H1 (cell line): Measurements from ENCODE around the gene CRY1. TPM values are rescaled to one million over a fixed set of nuclear protein-coding genes. Genes with fewer than 3 reads are reported as not detected.

Experiments used
- CTCF ChIA-PET: fragments of 300-600 bp; sonication (Branson Sonifier 250); formaldehyde crosslinking; loops from one replicate; lab custom pipeline; 2021; ENCODE audit not compliant: partially characterized antibody; lab: Charles Lee
- POLR2A ChIA-PET: fragments of 300-600 bp; sonication (Branson Sonifier 250); formaldehyde crosslinking; loops from one replicate; lab custom pipeline; 2021; ENCODE audit warnings: inconsistent platforms; ENCODE audit not compliant: partially characterized antibody; lab: Charles Lee
- DNase-seq, 2 experiments: peaks; one replicate each; pipeline versions ENCODE4 v3.0.0 to v3.0.0-alpha.2; 2010 to 2022; ENCODE audit warnings: low spot score in 2 of 2, low read depth in 1 of 2, mixed read lengths in 1 of 2
- FAIRE-seq: peaks from 2 replicates; lab custom pipeline; 2011; peaks lifted over from hg19 to GRCh38; lab: Jason Lieb, UNC
- H2AFZ ChIP-seq: 2 replicates; pipeline ENCODE4 v1.8.1; 2012; ENCODE audit warnings: low read length, inconsistent platforms
- H2AK5ac ChIP-seq: 2 replicates; pipeline ENCODE4 v1.6.1; 2013; ENCODE audit warnings: low read depth, low read length
- H2BK120ac ChIP-seq: replicated peaks from 2 replicates; pipeline ENCODE3; 2013; ENCODE audit warnings: low read depth, low read length, inconsistent platforms
- H2BK12ac ChIP-seq: 2 replicates; pipeline ENCODE4 v1.6.1; 2013; ENCODE audit warnings: low read depth, low read length
- H2BK15ac ChIP-seq: 2 replicates; pipeline ENCODE4 v1.6.1; 2013; ENCODE audit warnings: low read length
- H2BK20ac ChIP-seq: 2 replicates; pipeline ENCODE4 v1.6.1; 2013; ENCODE audit warnings: low read length
- H2BK5ac ChIP-seq: 2 replicates; pipeline ENCODE4 v1.6.1; 2013; ENCODE audit warnings: low read depth, low read length
- H3K14ac ChIP-seq: 2 replicates; pipeline ENCODE4 v1.6.1; 2013; ENCODE audit warnings: inconsistent platforms; ENCODE audit not compliant: insufficient read length
- H3K18ac ChIP-seq: 2 replicates; pipeline ENCODE4 v1.6.1; 2013; ENCODE audit warnings: low read length; ENCODE audit errors: extremely low read depth
- H3K23ac ChIP-seq: 2 replicates; pipeline ENCODE4 v1.6.1; 2013; ENCODE audit warnings: inconsistent platforms; ENCODE audit not compliant: insufficient read length
- H3K23me2 ChIP-seq: 2 replicates; pipeline ENCODE4 v1.6.1; 2013; ENCODE audit warnings: low read depth, low read length
- H3K27ac ChIP-seq: 2 replicates; pipeline ENCODE4 v1.6.1; 2011; ENCODE audit warnings: low read depth, low read length, inconsistent platforms
- H3K27me3 ChIP-seq, 4 experiments: replicated peaks in 1 of 4; 1 replicate in 1 of 4; 2 replicates in 3 of 4; pipeline versions ENCODE4 v1.6.1 to v1.8.1; 2011 to 2013; ENCODE audit warnings: low read length in 3 of 4, mild to moderate bottlenecking in 3 of 4, inconsistent platforms in 2 of 4, mixed read lengths in 2 of 4, moderate library complexity in 1 of 4; ENCODE audit not compliant: control insufficient read depth in 3 of 4, insufficient read depth in 3 of 4; ENCODE audit errors: extremely low read depth in 1 of 4
- H3K36me3 ChIP-seq, 4 experiments: 2 replicates each; pipeline versions ENCODE4 v1.6.1 to v1.8.1; 2011 to 2013; ENCODE audit warnings: mild to moderate bottlenecking in 4 of 4, low read length in 3 of 4, moderate library complexity in 2 of 4, control low read depth in 1 of 4, inconsistent platforms in 1 of 4; ENCODE audit not compliant: insufficient read depth in 4 of 4, control insufficient read depth in 2 of 4
- H3K4ac ChIP-seq: replicated peaks from 2 replicates; pipeline ENCODE3; 2013; ENCODE audit warnings: low read length, low read depth, mixed read lengths, inconsistent platforms; ENCODE audit not compliant: insufficient read length
- H3K4me1 ChIP-seq, 4 experiments: replicated peaks in 1 of 4; 1 replicate in 1 of 4; 2 replicates in 3 of 4; pipeline versions ENCODE4 v1.6.1 to v1.8.1; 2011 to 2013; ENCODE audit warnings: low read length in 3 of 4, inconsistent platforms in 2 of 4, mixed read lengths in 1 of 4; ENCODE audit not compliant: insufficient read depth in 4 of 4, control insufficient read depth in 3 of 4
- H3K4me2 ChIP-seq, 2 experiments: 2 replicates each; pipeline versions ENCODE4 v1.6.1 to v1.8.1; 2011 to 2013; ENCODE audit warnings: low read depth in 2 of 2, low read length in 2 of 2, control low read depth in 1 of 2, inconsistent platforms in 1 of 2, mild to moderate bottlenecking in 1 of 2; ENCODE audit not compliant: insufficient read depth in 1 of 2
- H3K4me3 ChIP-seq, 4 experiments: fragments of 200-600, 300-600 bp in 1 of 4; sonication (generic), shearing (Covaris generic), sonication (Bioruptor Twin) in 1 of 4; 2 replicates each; pipeline versions ENCODE4 v1.5.1 to v1.8.1; 2011 to 2016; ENCODE audit warnings: low read length in 4 of 4, low read depth in 3 of 4, control low read depth in 2 of 4, inconsistent platforms in 2 of 4, mild to moderate bottlenecking in 2 of 4, mixed read lengths in 1 of 4, moderate library complexity in 1 of 4; ENCODE audit not compliant: insufficient read depth in 2 of 4; ENCODE audit errors: extremely low read depth in 1 of 4
- H3K56ac ChIP-seq: replicated peaks from 2 replicates; pipeline ENCODE3; 2013; ENCODE audit warnings: low read depth, mild to moderate bottlenecking, mixed read lengths, low read length, inconsistent platforms; ENCODE audit not compliant: insufficient read length
- H3K79me1 ChIP-seq: 2 replicates; pipeline ENCODE4 v1.6.1; 2013; ENCODE audit warnings: low read depth, low read length, control low read depth
- H3K79me2 ChIP-seq, 2 experiments: 2 replicates each; pipeline versions ENCODE4 v1.6.1 to v1.8.1; 2012 to 2013; ENCODE audit warnings: low read length in 2 of 2, mild to moderate bottlenecking in 2 of 2, inconsistent platforms in 1 of 2; ENCODE audit not compliant: insufficient read depth in 2 of 2, control insufficient read depth in 1 of 2
- H3K9ac ChIP-seq, 4 experiments: replicated peaks in 1 of 4; 1 replicate in 1 of 4; 2 replicates in 3 of 4; pipeline versions ENCODE4 v1.6.1 to v1.8.1; 2011 to 2013; ENCODE audit warnings: low read depth in 3 of 4, low read length in 3 of 4, control low read depth in 2 of 4, mild to moderate bottlenecking in 2 of 4, moderate library complexity in 2 of 4, inconsistent platforms in 1 of 4; ENCODE audit errors: extremely low read depth in 1 of 4
- H3K9me3 ChIP-seq, 2 experiments: 2 replicates each; pipeline versions ENCODE4 v1.6.1 to v1.8.1; 2012 to 2013; ENCODE audit warnings: mild to moderate bottlenecking in 2 of 2, moderate library complexity in 2 of 2, control low read depth in 1 of 2, inconsistent platforms in 1 of 2, low read depth in 1 of 2, low read length in 1 of 2, mixed read lengths in 1 of 2; ENCODE audit not compliant: insufficient read depth in 2 of 2
- H4K20me1 ChIP-seq, 2 experiments: replicated peaks in 1 of 2; 2 replicates each; pipeline versions ENCODE3 to v1.8.1; 2011 to 2013; ENCODE audit warnings: inconsistent platforms in 2 of 2, low read length in 2 of 2, mild to moderate bottlenecking in 1 of 2; ENCODE audit not compliant: insufficient read depth in 2 of 2, control insufficient read depth in 1 of 2
- H4K5ac ChIP-seq: 2 replicates; pipeline ENCODE4 v1.6.1; 2013; ENCODE audit warnings: low read length, low read depth, mixed read lengths, inconsistent platforms; ENCODE audit not compliant: insufficient read length
- H4K8ac ChIP-seq: 2 replicates; pipeline ENCODE4 v1.8.0; 2013; ENCODE audit warnings: mild to moderate bottlenecking, moderate library complexity, low read length, inconsistent platforms; ENCODE audit not compliant: insufficient read depth; ENCODE audit errors: extremely low read depth
- H4K91ac ChIP-seq: replicated peaks from 2 replicates; pipeline ENCODE3; 2013; ENCODE audit warnings: low read length, mixed read lengths, inconsistent platforms; ENCODE audit not compliant: insufficient read length
- JUND ChIP-seq: IDR thresholded peaks from 2 replicates; pipeline ENCODE4 v1.6.1; 2011; ENCODE audit warnings: mild to moderate bottlenecking, improper control_type of control experiment, low read length
- KDM1A ChIP-seq: fragments of 200-600, 300-600 bp; sonication (generic); IDR thresholded peaks from 2 replicates; pipeline ENCODE4 v1.7.1; 2016; ENCODE audit warnings: mild to moderate bottlenecking, low read length, borderline replicate concordance
- KDM5A ChIP-seq: fragments of 200-600 bp; IDR thresholded peaks from 2 replicates; pipeline ENCODE4 v1.7.1; 2012; ENCODE audit warnings: mild to moderate bottlenecking, low read length, inconsistent platforms, mixed read lengths
- NRF1 ChIP-seq: IDR thresholded peaks from 2 replicates; pipeline ENCODE4 v1.6.1; 2011; ENCODE audit warnings: mild to moderate bottlenecking, low read depth, low read length, improper control_type of control experiment
- POLR2A ChIP-seq, 2 experiments: IDR thresholded peaks; 1 replicate in 1 of 2; 2 replicates in 1 of 2; pipeline ENCODE4 v1.6.1; 2011; ENCODE audit warnings: low read depth in 2 of 2, low read length in 2 of 2, mild to moderate bottlenecking in 2 of 2; ENCODE audit errors: control extremely low read depth in 1 of 2
- RFX5 ChIP-seq: IDR thresholded peaks from 2 replicates; pipeline ENCODE4 v1.6.1; 2011; ENCODE audit warnings: low read depth, low read length, improper control_type of control experiment, borderline replicate concordance
- SAP30 ChIP-seq: fragments of 300-600 bp; sonication (generic); IDR thresholded peaks from 2 replicates; pipeline ENCODE4 v1.7.1; 2012; ENCODE audit warnings: low read length, moderate library complexity, mild to moderate bottlenecking, inconsistent platforms; ENCODE audit not compliant: insufficient read depth, insufficient replicate concordance
- SIRT6 ChIP-seq: IDR thresholded peaks from one replicate; pipeline ENCODE4 v1.7.1; 2012; ENCODE audit warnings: low read length, inconsistent platforms
- SP1 ChIP-seq: IDR thresholded peaks from 2 replicates; pipeline ENCODE4 v1.6.1; 2011; ENCODE audit warnings: low read depth, low read length
- WGBS, 2 experiments: shearing (Covaris generic) in 1 of 2; methylation state at CpG; one replicate each; pipeline versions ENCODE4 v1.1.6 to v1.1.7; 2013 to 2015; ENCODE audit warnings: low lambda C conversion rate in 2 of 2, mixed read lengths in 2 of 2, inconsistent platforms in 1 of 2, low coverage in 1 of 2, missing lambda C conversion rate in 1 of 2; ENCODE audit not compliant: insufficient replicate concordance in 2 of 2, insufficient coverage in 1 of 2, insufficient read length in 1 of 2; ENCODE audit errors: extremely low coverage in 1 of 2, missing lambda C conversion rate in 1 of 2; 5-methylcytosine and 5-hydroxymethylcytosine counted together
- polyA plus RNA-seq, 7 experiments: library from polyadenylated mRNA; depleted of rRNA in 3 of 7; stranded (reverse) in 5 of 7; unstranded in 2 of 7; fragments of >200 nt in 5 of 7; fragments of 200-250 nt in 2 of 7; gene quantifications; 1 replicate in 5 of 7; 2 replicates in 1 of 7; 4 replicates in 1 of 7; pipeline versions ENCODE4 v1.2.1 to v1.2.3, GENCODE V29; 2011 to 2013; ENCODE audit warnings: missing spikeins in 2 of 7, mixed read lengths in 2 of 7
- total RNA-seq: library from RNA; stranded (reverse); fragmentation: NEBNext Ultra II Directional; extraction: Animal tissue kit (Norgen Biotek cat#: 25700); gene quantifications from 2 replicates; pipeline ENCODE4 v1.2.1, GENCODE V29; 2021
- TF ChIP-seq, protein P1 (sequence below): IDR thresholded peaks from 2 replicates; pipeline ENCODE4 v1.6.1; 2011; ENCODE audit warnings: low read length, improper control_type of control experiment

The CRY1 gene
- total and polyA plus RNA-seq, 2 of the 8 experiments (the other 6 are each of a cell fraction or from before 2014, with no cell fraction given), result 13.6 to 25.1 TPM

DNA sequence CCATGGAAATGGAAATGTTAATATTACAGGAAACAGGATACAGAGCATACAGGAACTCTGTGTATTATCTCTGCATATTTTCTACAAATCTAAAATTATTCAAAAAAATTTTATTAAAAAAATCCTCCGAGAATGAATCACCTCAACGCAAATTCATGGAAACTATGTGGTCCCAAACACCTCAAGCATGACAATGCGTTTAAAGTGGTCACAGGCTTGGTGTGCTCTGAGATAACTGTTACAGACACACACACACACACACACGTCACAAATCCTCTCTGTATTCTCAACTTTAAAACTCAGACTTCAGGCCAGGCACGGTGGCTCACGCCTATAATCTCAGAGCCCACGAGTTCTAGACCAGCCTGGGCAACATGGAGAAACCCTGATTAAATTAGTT lies 61.1 kb downstream of the CRY1 start:
- Histone ChIP-seq H4K5ac (no peak overlapping the region), H3K56ac (no peak overlapping the region), H3K18ac (no peak overlapping the region), H2BK5ac (no peak overlapping the region), H2AK5ac (no peak overlapping the region), H3K27me3 (no peaks in the 10 kb centered on the region), H3K23me2 (no peaks in the 10 kb centered on the region; the same call in 1 of the 2 replicates), H2BK20ac (no peak overlapping the region), H3K36me3 (no peaks in the 10 kb centered on the region), H3K4me1 (no peaks in the 10 kb centered on the region), H4K91ac (no peak overlapping the region), H4K20me1 (no peaks in the 10 kb centered on the region), H2BK15ac (no peak overlapping the region), H2BK12ac (no peak overlapping the region), H3K14ac (no peak overlapping the region), H3K23ac (no peak overlapping the region), H4K8ac (no peak overlapping the region), H3K27ac (no peak overlapping the region), H3K4me3 (no peak overlapping the region), H2BK120ac (no peak overlapping the region), H3K79me2 (no peaks in the 10 kb centered on the region; a peak in 2 of 4 replicates), H3K4ac (no peak overlapping the region), H2AFZ (no peak overlapping the region), H3K9ac (no peak overlapping the region), H3K4me2 (no peak overlapping the region), H3K79me1 (0 out of 2 replicates have a peak, but pooled peaks cover 3% of the 10 kb centered on the region), H3K9me3 (no peaks in the 10 kb centered on the region)
- no peak for FAIRE-seq
- TF ChIP-seq SP1 (no peak), KDM5A (no peak), NRF1 (no peak), POLR2A (IDR thresholded peaks at IDR 0.05; ENCODE audit: control extremely low read depth in 1 of 2, low read depth in 2 of 2, low read length in 2 of 2) (no peak), KDM1A (no peak), SIRT6 (no peak), RFX5 (no peak), SAP30 (no peak), JUND (no peak)
- TF ChIP-seq, protein P1, sequence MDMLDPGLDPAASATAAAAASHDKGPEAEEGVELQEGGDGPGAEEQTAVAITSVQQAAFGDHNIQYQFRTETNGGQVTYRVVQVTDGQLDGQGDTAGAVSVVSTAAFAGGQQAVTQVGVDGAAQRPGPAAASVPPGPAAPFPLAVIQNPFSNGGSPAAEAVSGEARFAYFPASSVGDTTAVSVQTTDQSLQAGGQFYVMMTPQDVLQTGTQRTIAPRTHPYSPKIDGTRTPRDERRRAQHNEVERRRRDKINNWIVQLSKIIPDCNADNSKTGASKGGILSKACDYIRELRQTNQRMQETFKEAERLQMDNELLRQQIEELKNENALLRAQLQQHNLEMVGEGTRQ, result no peak
- CTCF ChIA-PET, result no interaction called here
- 89 to 100% methylated on average over 1 to 7 of the region's 7 CpGs for WGBS, 2 experiments
- DNase-seq, result no peak
- POLR2A ChIA-PET, result no interaction called here
